Skeletal muscle tissue (tissue), 4 donors: ENCODE results near the gene SETD1A. TPM values are rescaled to one million over a fixed set of nuclear protein-coding genes. Genes with fewer than 3 reads are reported as not detected.

Experiments used
- H3K27ac ChIP-seq: one replicate; pipeline ENCODE4 v1.7.0; 2013; ENCODE audit warnings: mild to moderate bottlenecking, low read depth, low read length, inconsistent platforms
- H3K27me3 ChIP-seq, 3 donors: one replicate each; pipeline ENCODE4 v1.7.0; 2013; ENCODE audit warnings: low read length in 3 of 3; ENCODE audit not compliant: control insufficient read depth in 3 of 3, insufficient read depth in 3 of 3
- H3K36me3 ChIP-seq, 3 donors: one replicate each; pipeline ENCODE4 v1.7.0; 2013; ENCODE audit warnings: low read length in 3 of 3; ENCODE audit not compliant: control insufficient read depth in 3 of 3, insufficient read depth in 3 of 3
- H3K4me1 ChIP-seq, 3 donors: one replicate each; pipeline ENCODE4 v1.7.0; 2013; ENCODE audit warnings: low read length in 3 of 3, mild to moderate bottlenecking in 3 of 3; ENCODE audit not compliant: control insufficient read depth in 3 of 3, insufficient read depth in 3 of 3
- H3K4me3 ChIP-seq, 3 donors: one replicate each; pipeline ENCODE4 v1.7.0; 2013; ENCODE audit warnings: low read length in 3 of 3
- H3K9ac ChIP-seq, 3 donors: one replicate each; pipeline ENCODE4 v1.7.0; 2013; ENCODE audit warnings: low read length in 3 of 3, mild to moderate bottlenecking in 3 of 3, moderate library complexity in 2 of 3, low read depth in 1 of 3
- H3K9me3 ChIP-seq, 3 donors: one replicate each; pipeline ENCODE4 v1.7.0; 2013; ENCODE audit warnings: low read length in 3 of 3; ENCODE audit not compliant: control insufficient read depth in 3 of 3
- total RNA-seq: library from RNA; depleted of rRNA; stranded (reverse); fragments of >200 nt; gene quantifications from one replicate; pipeline ENCODE4 v1.2.3, GENCODE V29; 2014
- donor health status: Osteomylitis.

SETD1A gene
- total RNA-seq, 1 donor from 2014 or later, result 3.7 TPM

DNA sequence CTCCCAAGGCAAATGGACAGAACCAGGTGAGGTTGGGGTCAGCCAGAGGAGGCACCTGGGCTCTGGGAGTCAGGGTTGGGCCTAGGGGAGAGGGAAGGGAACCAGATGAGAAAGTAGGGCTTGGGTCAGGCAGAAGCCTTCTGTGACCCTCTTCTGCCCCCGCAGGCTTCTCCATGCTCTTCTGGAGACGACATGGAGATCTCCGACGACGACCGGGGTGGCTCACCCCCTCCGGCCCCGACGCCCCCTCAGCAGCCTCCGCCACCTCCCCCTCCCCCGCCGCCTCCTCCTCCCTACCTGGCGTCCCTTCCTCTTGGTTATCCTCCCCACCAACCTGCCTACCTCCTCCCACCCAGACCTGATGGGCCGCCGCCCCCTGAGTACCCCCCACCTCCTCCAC lies 7.9 kb downstream of the SETD1A start:
- H3K9ac ChIP-seq, result no peak overlapping the region
- H3K27me3 ChIP-seq, result no peaks in the 10 kb centered on the region
- H3K27ac ChIP-seq, result no peak overlapping the region
- no peaks in the 10 kb centered on the region for H3K9me3 ChIP-seq
- H3K4me3 ChIP-seq, result no peak overlapping the region
- H3K36me3 ChIP-seq, result peaks cover 76 to 77% (median 77%) of the 10 kb centered on the region in 3 donors
- H3K4me1 ChIP-seq, result peaks cover 0 to 3% (median 0%) of the 10 kb centered on the region in 3 donors

- H3K4me1 ChIP-seq, result peaks cover 0 to 3% (median 0%) of the 10 kb centered on the region in 3 donors
- no peaks in the 10 kb centered on the region for H3K27me3 ChIP-seq
- H3K36me3 ChIP-seq, result peaks cover 77 to 79% (median 78%) of the 10 kb centered on the region in 3 donors
- no peak overlapping the region for H3K4me3 ChIP-seq
- no peak overlapping the region for H3K27ac ChIP-seq
- no peaks in the 10 kb centered on the region for H3K9me3 ChIP-seq
- H3K9ac ChIP-seq, result no peak overlapping the region
These were observed 8.6 kb downstream of the SETD1A start for GRCh38 chr16:30966033-30966619.

GRCh38 chr16:30967795-30968194 lies 10.2 kb downstream of the SETD1A start:
- Histone ChIP-seq H3K27me3 (no peaks in the 10 kb centered on the region), H3K27ac (no peak overlapping the region), H3K4me1 (no peaks in the 10 kb centered on the region), H3K9ac (no peak overlapping the region), H3K36me3 (peaks cover 76 to 81% (median 78%) of the 10 kb centered on the region in 3 donors), H3K9me3 (no peaks in the 10 kb centered on the region), H3K4me3 (no peak overlapping the region)

- H3K27me3 ChIP-seq, result no peaks in the 10 kb centered on the region
- peaks cover 77 to 85% (median 79%) of the 10 kb centered on the region in 3 donors for H3K36me3 ChIP-seq
- no peak overlapping the region for H3K27ac ChIP-seq
- no peaks in the 10 kb centered on the region for H3K4me1 ChIP-seq
- no peaks in the 10 kb centered on the region for H3K9me3 ChIP-seq
- H3K9ac ChIP-seq, result no peak overlapping the region
- no peak overlapping the region for H3K4me3 ChIP-seq
These were observed 11.8 kb downstream of the SETD1A start for GRCh38 chr16:30969246-30969842.

DNA sequence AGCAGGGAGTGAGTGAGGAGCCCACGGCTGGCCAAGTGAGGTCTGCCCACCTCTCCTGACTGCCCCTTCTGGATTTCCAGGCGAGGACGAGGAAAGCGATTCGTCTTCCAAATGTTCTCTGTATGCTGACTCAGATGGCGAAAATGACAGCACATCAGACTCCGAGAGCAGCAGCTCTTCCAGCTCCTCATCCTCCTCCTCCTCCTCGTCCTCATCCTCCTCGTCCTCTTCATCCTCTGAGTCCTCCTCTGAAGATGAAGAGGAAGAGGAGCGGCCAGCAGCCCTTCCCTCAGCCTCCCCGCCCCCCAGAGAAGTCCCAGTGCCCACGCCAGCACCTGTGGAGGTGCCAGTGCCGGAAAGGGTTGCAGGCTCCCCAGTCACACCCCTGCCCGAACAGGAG lies 13.7 kb downstream of the SETD1A start:
- no peak overlapping the region for H3K27ac ChIP-seq
- no peak overlapping the region for H3K4me3 ChIP-seq
- H3K9me3 ChIP-seq, result no peaks in the 10 kb centered on the region
- H3K4me1 ChIP-seq, result no peaks in the 10 kb centered on the region
- H3K27me3 ChIP-seq, result no peaks in the 10 kb centered on the region
- peaks cover 70 to 84% (median 79%) of the 10 kb centered on the region in 3 donors for H3K36me3 ChIP-seq
- H3K9ac ChIP-seq, result no peak overlapping the region

- H3K9me3 ChIP-seq, result no peaks in the 10 kb centered on the region
- no peak overlapping the region for H3K9ac ChIP-seq
- H3K4me3 ChIP-seq, result no peak overlapping the region
- no peaks in the 10 kb centered on the region for H3K4me1 ChIP-seq
- H3K27ac ChIP-seq, result no peak overlapping the region
- no peaks in the 10 kb centered on the region for H3K27me3 ChIP-seq
- H3K36me3 ChIP-seq, result peaks cover 69 to 81% (median 80%) of the 10 kb centered on the region in 3 donors
These were observed 15.3 kb downstream of the SETD1A start for GRCh38 chr16:30972872-30973271.

DNA sequence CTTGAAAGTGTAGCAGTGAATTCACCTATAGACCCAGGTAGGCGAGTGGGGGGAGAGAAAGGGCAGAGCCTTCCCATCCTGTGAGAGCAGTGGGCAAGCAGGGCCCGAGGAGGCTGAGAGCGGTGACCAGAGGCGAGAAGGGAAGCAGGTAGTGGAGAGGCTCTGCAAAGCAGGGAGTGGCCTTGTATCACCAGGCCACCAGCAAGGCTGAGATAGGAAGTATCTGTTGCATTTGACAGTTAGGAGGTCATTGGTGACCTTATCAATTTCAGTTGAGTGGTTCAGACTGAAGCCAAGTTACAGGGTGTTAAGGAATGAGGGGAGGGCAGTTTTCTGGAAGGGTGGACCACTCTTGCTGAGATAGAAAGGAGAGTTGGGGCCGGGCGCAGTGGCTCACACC lies 16.8 kb downstream of the SETD1A start:
- peaks cover 66 to 78% (median 72%) of the 10 kb centered on the region in 3 donors for H3K36me3 ChIP-seq
- H3K27me3 ChIP-seq, result no peaks in the 10 kb centered on the region
- H3K4me1 ChIP-seq, result no peaks in the 10 kb centered on the region
- no peak overlapping the region for H3K4me3 ChIP-seq
- no peaks in the 10 kb centered on the region for H3K9me3 ChIP-seq
- H3K27ac ChIP-seq, result no peak overlapping the region
- no peak overlapping the region for H3K9ac ChIP-seq

DNA sequence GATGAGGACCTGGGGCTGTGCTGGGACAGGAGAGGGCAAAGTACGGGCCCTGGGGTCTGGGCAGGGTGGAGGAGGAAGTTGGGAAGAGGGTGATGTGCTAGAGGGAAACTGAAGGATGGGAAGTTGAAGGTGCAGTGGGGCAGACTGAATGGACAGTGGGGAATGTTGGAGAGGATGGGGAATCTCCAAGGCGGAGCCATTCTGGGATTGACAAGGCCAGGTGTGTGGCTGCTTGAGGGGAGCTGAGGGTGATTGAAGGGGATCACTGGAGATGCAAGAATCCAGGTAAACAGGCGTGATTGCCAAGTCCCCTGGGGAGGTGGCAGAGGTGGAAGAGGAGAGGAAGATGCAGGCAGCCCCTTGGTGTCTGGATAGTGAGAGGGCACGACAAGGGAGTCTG lies 18.9 kb downstream of the SETD1A start:
- Histone ChIP-seq H3K36me3 (peaks cover 62 to 76% (median 67%) of the 10 kb centered on the region in 3 donors), H3K4me3 (no peak overlapping the region), H3K27ac (no peak overlapping the region), H3K9ac (no peak overlapping the region), H3K9me3 (no peaks in the 10 kb centered on the region), H3K27me3 (no peaks in the 10 kb centered on the region), H3K4me1 (no peaks in the 10 kb centered on the region)

DNA sequence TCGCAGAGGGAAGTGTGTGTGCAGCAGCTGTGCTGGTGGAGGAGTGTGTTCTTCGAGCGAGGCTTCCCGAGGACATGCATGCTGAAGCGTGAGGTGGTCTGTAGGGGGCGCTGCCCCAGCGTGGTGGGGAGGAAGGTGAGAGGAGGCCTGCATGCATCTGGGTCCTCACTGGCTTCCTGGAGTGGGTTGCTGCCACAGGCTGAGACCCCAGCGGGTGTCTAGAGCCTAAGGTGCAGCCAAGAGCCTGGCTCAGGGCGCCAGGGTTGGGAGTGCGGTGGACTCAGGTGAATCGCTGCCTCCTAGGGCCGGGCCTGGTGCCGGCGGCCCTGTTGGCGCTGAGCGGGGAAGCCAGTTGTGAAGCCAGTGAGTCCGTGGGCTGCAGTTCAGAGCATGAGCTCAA lies 19.9 kb downstream of the SETD1A start:
- no peak overlapping the region for H3K9ac ChIP-seq
- no peaks in the 10 kb centered on the region for H3K9me3 ChIP-seq
- peaks cover 59 to 73% (median 63%) of the 10 kb centered on the region in 3 donors for H3K36me3 ChIP-seq
- no peaks in the 10 kb centered on the region for H3K27me3 ChIP-seq
- no peak overlapping the region for H3K4me3 ChIP-seq
- H3K27ac ChIP-seq, result no peak overlapping the region
- peaks cover 0 to under 1% (median 0%) of the 10 kb centered on the region in 3 donors for H3K4me1 ChIP-seq

- Histone ChIP-seq H3K4me1 (peaks cover 0 to 5% (median 0%) of the 10 kb centered on the region in 3 donors), H3K27me3 (no peaks in the 10 kb centered on the region), H3K9me3 (no peaks in the 10 kb centered on the region), H3K27ac (no peak overlapping the region), H3K9ac (no peak overlapping the region), H3K36me3 (peaks cover 54 to 69% (median 60%) of the 10 kb centered on the region in 3 donors), H3K4me3 (no peak overlapping the region)
These were observed 21.8 kb downstream of the SETD1A start for GRCh38 chr16:30979170-30980022.
